ENCODE data around the gene RAB15. TPM values are rescaled to one million over a fixed set of nuclear protein-coding genes. Genes with fewer than 3 reads are reported as not detected.

RAB15 gene
- total and polyA plus RNA-seq, 2 of the 8 experiments (the other 6 are each of a cell fraction or from before 2014, with no cell fraction given): 38.8 to 58.1 TPM

DNA sequence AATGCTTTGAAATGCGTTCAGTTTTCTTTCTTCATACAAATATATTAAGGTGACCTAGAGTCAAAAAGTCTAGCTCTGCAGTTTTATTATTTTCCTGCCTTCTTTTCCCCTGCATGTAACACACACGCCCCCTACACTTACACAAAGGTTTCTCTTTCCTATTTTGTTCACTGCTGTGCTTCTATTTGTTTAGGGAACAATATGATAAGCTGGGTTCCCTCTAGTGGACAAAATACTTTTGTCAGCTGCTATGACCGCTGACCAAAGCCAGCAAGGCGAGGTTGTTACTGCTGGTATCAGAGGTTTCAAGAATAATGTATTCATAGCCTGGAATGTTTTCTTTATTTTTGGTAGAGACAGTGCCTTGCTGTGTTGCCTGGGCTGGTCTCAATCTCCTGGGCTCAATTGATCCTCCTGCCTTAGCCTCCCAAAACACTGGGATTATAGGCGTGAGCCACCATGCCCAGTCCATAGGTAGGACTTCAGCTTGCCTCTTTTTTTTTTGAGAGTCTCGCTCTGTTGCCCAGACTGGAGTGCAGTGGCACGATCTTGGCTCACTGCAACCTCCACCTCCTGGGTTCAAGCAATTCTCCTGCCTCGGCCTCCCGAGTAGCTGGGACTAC, 47.9 kb upstream of the RAB15 start:
- H3K23me2 ChIP-seq (ENCODE audit: low read depth, low read length): no peaks in the 10 kb centered on the region; the same call in 1 of the 2 replicates
- no peak overlapping the region for H3K14ac ChIP-seq (ENCODE audit: insufficient read length)
- H4K20me1 ChIP-seq (replicated peaks in 1 of 2; ENCODE audit: control insufficient read depth in 1 of 2, insufficient read depth in 2 of 2, low read length in 2 of 2): no peaks in the 10 kb centered on the region
- H3K9ac ChIP-seq (replicated peaks in 1 of 4; ENCODE audit: extremely low read depth in 1 of 4, low read depth in 3 of 4, low read length in 3 of 4): no peak overlapping the region
- 86% methylated on average over 9 of the region's 9 CpGs; no CpG with 5 or more reads in 1 of the 2 experiments for WGBS, 2 experiments (ENCODE audit: extremely low coverage in 1 of 2, insufficient coverage in 1 of 2, insufficient read length in 1 of 2, insufficient replicate concordance in 2 of 2, low coverage in 1 of 2, low lambda C conversion rate in 2 of 2, missing lambda C conversion rate in 1 of 2)
- FAIRE-seq (peak; percentile 87), DNase-seq (ENCODE audit: low read depth in 1 of 2, low spot score in 2 of 2) (no peak)
- no peaks in the 10 kb centered on the region for H3K79me1 ChIP-seq (ENCODE audit: low read depth, low read length)
- no peak overlapping the region for H3K4me3 ChIP-seq (ENCODE audit: extremely low read depth in 1 of 4, insufficient read depth in 2 of 4, low read depth in 3 of 4, low read length in 4 of 4)
- H2BK120ac ChIP-seq (replicated peaks; ENCODE audit: low read depth, low read length): no peak overlapping the region
- no peaks in the 10 kb centered on the region for H3K4me1 ChIP-seq (replicated peaks in 1 of 4; ENCODE audit: control insufficient read depth in 3 of 4, insufficient read depth in 4 of 4, low read length in 3 of 4)
- no peaks in the 10 kb centered on the region for H3K79me2 ChIP-seq (ENCODE audit: control insufficient read depth in 1 of 2, insufficient read depth in 2 of 2, low read length in 2 of 2)
- H4K8ac ChIP-seq (ENCODE audit: extremely low read depth, insufficient read depth, low read length): no peak overlapping the region
- H4K5ac ChIP-seq (ENCODE audit: insufficient read length, low read depth, low read length): no peak overlapping the region
- H2AK5ac ChIP-seq (ENCODE audit: low read depth, low read length): no peak overlapping the region
- no peak overlapping the region for H2BK5ac ChIP-seq (ENCODE audit: low read depth, low read length)
- no peak overlapping the region for H2BK20ac ChIP-seq (ENCODE audit: low read length)
- no peak overlapping the region for H3K23ac ChIP-seq (ENCODE audit: insufficient read length)
- H3K4ac ChIP-seq (replicated peaks; ENCODE audit: insufficient read length, low read depth, low read length): no peak overlapping the region
- no peak overlapping the region for H2AFZ ChIP-seq (ENCODE audit: low read length)
- TF ChIP-seq JUN (IDR thresholded peaks at IDR 0.05; ENCODE audit: low read depth, low read length) (no peak), RAD21 (IDR thresholded peaks at IDR 0.05 in 1 of 2, conservative IDR thresholded peaks at IDR 0.05 in 1 of 2; ENCODE audit: low read depth in 2 of 2, low read length in 2 of 2) (peak; percentile 49 to 61; a peak in 3 of 4 replicates)
- TF ChIP-seq, protein P1, sequence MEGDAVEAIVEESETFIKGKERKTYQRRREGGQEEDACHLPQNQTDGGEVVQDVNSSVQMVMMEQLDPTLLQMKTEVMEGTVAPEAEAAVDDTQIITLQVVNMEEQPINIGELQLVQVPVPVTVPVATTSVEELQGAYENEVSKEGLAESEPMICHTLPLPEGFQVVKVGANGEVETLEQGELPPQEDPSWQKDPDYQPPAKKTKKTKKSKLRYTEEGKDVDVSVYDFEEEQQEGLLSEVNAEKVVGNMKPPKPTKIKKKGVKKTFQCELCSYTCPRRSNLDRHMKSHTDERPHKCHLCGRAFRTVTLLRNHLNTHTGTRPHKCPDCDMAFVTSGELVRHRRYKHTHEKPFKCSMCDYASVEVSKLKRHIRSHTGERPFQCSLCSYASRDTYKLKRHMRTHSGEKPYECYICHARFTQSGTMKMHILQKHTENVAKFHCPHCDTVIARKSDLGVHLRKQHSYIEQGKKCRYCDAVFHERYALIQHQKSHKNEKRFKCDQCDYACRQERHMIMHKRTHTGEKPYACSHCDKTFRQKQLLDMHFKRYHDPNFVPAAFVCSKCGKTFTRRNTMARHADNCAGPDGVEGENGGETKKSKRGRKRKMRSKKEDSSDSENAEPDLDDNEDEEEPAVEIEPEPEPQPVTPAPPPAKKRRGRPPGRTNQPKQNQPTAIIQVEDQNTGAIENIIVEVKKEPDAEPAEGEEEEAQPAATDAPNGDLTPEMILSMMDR (IDR thresholded peaks at IDR 0.05; ENCODE audit: control extremely low read depth in 1 of 3, insufficient read depth in 1 of 3, low read depth in 1 of 3, low read length in 3 of 3): peak in 2 of 3 experiments; percentile 64 to 67; a peak in 3 of 4 replicates
- H3K27me3 ChIP-seq (replicated peaks in 1 of 4; ENCODE audit: control insufficient read depth in 3 of 4, extremely low read depth in 1 of 4, insufficient read depth in 3 of 4, low read length in 3 of 4): no peaks in the 10 kb centered on the region
- no peak overlapping the region for H2BK12ac ChIP-seq (ENCODE audit: low read depth, low read length)
- ChIA-PET POLR2A (ENCODE audit: partially characterized antibody) (interaction anchor here (0.6 to 1.0 kb wide), 4 partner anchors 33 to 83 kb away, joined by 3 read pairs; partner anchors contain the start of gene MAX), CTCF (ENCODE audit: partially characterized antibody) (interaction anchor here (0.6 to 4.9 kb wide), 47 partner anchors 10 to 1051 kb away, joined by 3 to 45 read pairs (median 4); partner anchors contain the start of gene FNTB)
- H3K18ac ChIP-seq (ENCODE audit: extremely low read depth, low read length): no peak overlapping the region
- H4K91ac ChIP-seq (replicated peaks; ENCODE audit: insufficient read length, low read length): no peak overlapping the region
- no peak overlapping the region for H3K56ac ChIP-seq (replicated peaks; ENCODE audit: insufficient read length, low read depth, low read length)
- no peak overlapping the region for H3K4me2 ChIP-seq (ENCODE audit: insufficient read depth in 1 of 2, low read depth in 2 of 2, low read length in 2 of 2)
- peaks cover 0 to 5% (median 0%) of the 10 kb centered on the region in 4 experiments; a peak in 2 of 8 replicates for H3K36me3 ChIP-seq (ENCODE audit: control insufficient read depth in 2 of 4, insufficient read depth in 4 of 4, low read length in 3 of 4)
- H3K9me3 ChIP-seq (ENCODE audit: insufficient read depth in 2 of 2, low read depth in 1 of 2, low read length in 1 of 2): no peaks in the 10 kb centered on the region
- H3K27ac ChIP-seq (ENCODE audit: low read depth, low read length): no peak overlapping the region
- no peak overlapping the region for H2BK15ac ChIP-seq (ENCODE audit: low read length)

Data from H1 (cell line).